GM15510 (cell line): ENCODE data around the gene AAGAB.

Experiments used
- POLR2A ChIP-seq: IDR thresholded peaks from 3 replicates; pipeline ENCODE4 v1.6.1; 2011; ENCODE audit warnings: borderline replicate concordance; ENCODE audit not compliant: insufficient read length; ENCODE audit errors: extremely low read depth

AAGAB gene

DNA sequence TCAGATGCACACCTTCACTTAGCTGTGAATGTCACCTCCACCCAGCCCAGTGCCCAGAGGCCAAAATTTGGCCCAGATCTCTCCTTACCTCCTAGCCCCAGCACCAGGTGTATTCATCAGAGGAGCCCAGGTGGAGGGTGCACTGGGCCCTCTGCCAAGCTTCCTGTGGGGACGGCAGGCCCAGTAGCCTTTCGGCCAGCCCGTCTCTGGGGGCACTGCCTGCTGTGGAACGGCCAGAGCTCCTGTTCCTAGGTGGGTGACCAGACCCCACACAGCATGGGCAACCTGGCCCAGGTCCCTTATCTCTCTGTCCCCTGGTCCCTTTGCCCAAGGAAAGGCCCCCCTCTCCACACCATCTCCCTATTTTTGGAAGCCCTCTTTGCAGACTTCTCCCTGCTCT lies 67.8 kb downstream of the AAGAB start:
- TF ChIP-seq POLR2A = no peak

DNA sequence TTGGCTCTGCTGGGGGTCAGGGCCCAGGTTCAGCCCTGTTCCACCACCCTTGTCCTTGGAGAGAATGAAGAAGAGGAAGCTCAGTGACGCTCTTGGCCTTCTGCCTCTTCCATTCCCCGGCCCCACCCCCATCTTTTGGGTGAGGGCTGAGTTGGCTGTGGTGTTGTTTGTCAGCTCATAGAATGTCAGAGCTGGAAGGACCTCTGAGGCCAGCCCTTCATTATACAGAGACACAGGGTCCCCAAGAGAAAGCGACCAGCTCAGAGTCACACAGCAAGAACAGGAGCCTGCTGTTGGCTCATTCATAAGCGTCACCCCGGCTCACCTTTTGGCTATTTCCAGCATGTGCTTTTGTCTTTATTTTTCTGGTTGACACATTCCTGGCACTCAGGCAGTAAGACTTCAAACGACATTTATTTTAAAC lies 68.2 kb downstream of the AAGAB start:
- TF ChIP-seq POLR2A = no peak

DNA sequence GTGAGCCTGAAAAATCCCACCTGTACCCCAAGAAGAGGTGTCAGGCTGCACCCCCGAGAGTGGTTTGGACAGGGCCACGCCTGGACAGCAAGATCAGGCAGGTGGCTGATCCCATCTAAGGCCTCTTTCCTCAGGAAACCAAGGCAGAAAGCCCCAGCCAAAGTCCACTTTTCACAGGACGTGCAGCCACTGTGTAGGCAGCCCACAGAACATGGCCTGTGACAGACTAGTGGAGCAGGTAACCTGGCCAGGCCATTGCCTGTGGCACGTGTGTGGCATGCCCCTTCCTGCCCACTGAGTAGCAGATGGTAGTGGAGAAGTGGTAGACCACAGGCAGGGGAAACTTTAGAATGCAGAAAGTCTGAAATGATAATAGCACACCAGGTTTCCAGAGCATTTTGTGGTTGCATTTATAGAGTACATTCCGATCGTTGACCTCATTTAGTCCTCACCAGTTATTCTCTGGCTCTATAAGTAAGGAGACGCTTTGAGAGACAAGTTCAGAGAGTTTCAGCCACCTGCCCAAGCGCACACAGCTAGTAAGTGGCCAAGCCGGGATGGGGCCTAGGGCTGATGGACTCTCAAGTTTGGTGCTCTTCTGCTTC lies 68.7 kb downstream of the AAGAB start:
- no peak for TF ChIP-seq POLR2A

DNA sequence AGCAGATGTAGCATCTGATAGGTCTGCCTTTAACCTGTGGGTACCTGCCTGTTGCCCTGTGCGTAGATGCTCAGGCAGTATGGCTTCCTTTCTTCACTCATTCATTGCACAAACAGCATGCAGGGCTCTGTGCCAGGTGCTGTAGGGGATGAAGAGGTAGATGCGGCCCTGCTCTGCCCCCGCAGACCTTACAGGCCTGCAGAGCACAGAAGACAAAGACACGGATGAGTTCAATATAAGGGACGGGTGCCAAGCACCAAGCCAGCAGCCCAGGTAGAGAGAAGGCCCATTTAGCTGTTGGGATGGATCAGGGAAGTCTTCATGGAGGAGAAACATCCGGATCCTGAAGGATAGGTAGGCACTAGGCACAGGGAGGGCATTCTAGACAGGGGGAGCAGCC lies 69.4 kb downstream of the AAGAB start:
- TF ChIP-seq POLR2A = no peak

DNA sequence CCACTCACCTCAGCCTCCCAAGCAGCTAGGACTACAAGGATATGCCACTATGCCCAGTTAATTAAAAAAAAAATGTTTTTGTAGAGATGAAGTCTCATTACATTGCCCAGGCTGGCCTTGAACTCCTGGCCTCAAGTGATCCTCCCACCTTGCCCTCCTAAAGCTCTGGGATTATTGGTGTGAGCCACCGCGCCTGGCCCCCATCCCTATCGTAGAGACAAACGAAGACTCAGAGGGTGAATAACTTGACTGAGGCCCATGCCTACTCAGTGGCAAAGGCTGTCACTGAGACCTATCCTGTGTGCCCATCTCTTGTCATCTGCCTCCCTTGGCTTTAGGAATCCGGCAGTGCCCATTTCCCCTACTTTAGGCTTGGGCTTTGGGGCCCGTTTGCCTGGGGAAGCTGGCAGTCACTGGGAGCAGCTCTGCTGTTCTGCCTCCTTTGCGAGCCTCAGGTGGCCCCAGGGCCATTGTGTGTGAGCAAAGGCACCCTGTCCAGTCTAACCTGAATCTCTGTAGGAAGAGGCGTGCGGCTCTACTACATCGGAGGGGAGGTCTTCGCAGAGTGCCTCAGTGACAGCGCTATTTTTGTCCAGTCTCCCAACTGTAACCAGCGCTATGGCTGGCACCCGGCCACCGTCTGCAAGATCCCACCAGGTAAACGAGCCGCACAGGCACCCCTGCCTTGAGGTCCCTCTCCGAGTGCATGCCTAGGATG lies 70.1 kb downstream of the AAGAB start:
- no peak for TF ChIP-seq POLR2A

DNA sequence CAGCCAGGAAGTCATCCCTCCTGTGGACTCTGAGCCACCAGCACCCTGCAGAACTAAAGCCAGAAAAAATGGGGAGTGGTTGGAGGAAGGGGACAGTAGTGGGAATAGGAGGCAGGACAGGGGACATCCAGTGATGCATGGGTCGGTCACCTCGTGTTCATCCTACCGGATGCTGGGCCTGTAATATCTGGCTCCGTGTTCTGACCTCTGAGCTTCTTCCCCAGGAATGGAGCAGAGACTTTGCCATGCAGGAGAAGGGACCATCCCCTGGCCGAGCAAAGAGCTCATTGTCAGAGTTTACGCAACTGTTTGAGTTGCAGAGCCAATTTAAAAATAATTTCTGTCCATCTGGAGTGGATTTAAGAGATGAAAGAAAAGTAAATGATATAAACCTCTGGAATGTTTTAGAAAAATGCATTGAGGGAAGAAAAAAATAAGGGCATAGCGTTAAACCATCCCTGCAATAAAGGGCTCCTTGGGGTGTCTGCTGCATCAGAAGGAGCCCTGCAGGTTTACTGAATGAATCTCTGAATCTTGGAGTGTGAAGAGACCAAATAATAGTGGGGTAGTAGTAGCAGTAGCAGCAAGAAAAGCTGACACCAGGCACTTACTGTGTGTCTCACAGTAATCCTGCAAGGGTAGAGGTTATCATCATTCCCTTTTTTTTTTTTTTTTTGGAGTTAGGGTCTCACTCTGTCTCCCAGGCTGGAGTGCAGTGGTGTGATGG lies 70.9 kb downstream of the AAGAB start:
- no peak for TF ChIP-seq POLR2A

DNA sequence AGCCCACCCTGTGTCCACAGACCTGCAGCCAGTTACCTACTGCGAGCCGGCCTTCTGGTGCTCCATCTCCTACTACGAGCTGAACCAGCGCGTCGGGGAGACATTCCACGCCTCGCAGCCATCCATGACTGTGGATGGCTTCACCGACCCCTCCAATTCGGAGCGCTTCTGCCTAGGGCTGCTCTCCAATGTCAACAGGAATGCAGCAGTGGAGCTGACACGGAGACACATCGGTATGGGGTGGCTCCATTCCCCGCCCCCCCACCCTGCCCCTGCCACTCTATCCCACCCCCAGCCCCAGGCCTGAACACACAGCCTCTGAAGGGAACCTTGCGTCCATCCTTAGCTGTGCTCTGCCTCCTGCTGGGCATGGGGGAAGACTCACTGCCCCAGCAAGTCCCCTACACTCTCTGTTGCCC lies 73.2 kb downstream of the AAGAB start:
- no peak for TF ChIP-seq POLR2A

DNA sequence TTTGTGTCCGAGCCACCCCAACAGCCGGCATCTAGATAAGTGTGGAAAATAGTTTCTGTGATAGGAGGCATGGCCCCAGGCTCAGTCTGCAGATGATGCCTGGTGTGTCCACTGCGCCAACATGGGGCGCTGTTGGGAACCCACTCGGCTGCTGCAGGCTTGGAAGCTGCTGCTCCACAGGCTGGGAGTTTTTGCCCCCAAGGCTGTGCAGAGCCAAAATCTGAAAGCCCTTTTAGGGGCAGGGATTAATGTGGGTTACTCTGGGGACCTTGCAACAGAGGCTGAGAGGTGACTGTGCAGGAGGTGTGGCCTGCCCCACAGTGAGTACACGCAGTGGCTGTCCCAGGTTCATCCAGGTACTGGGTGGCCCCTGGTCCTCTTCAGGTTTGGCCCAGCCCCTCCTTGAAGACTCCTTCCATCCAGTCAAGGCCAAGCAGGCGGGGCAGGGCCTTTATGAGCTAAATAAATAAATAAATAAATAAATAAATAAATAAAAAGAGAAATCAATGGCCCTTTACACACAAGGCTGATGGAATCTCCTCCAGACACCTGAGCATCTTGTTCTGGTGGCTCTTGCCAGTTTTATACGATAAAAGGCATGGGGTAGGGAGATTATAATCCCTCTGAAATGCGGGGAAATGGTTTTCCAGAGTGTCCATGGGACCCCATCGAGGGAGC lies 73.8 kb downstream of the AAGAB start:
- no peak for TF ChIP-seq POLR2A

DNA sequence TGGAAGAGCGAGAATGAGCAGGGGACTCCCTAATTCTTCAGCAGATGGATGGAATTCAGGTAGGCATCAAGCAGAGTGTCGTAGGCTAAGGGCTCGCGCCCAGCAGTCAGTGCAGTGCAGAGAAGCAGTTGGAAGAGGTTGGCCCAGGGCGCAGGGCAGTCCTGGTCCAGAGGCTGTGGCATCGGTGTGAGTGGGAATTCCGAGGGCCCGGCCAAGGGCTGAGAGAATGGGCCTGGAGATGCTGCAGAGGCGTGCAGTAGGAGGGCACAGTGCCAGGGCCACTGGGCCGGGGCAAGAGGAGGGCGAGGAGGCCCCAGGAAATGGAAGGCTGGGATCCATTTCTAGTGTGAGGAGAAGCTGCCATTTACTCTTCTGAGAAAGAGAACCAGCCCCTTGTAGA lies 74.4 kb downstream of the AAGAB start:
- TF ChIP-seq POLR2A = no peak

DNA sequence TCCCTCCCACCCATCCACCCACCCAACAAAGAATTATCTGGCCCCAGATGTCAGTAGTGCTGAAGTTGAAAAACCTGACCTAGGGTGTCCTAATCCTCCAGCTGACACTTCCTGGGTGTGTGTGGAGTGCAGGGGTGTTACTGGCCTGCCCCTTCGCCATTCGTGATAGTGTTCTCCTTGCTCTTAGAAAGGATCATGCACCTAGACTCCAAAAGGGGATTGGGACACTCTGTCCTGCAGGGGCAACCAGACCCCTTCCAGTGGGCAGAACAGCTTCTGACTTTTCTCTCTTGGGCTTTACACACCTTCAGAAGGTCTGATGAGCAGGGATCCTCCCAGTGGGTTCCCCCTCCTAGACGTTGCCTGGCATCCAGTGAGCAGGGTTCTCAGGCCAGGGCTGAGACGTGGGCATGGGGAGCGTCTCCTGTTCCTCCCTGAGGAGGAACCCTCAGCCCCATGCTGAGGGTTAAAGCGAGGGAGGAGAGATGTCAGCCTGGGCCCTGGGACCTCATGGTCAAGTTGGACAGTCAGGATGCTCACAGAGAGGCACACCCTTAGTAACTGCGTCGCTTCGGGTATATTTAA lies 75.0 kb downstream of the AAGAB start:
- TF ChIP-seq POLR2A = no peak

DNA sequence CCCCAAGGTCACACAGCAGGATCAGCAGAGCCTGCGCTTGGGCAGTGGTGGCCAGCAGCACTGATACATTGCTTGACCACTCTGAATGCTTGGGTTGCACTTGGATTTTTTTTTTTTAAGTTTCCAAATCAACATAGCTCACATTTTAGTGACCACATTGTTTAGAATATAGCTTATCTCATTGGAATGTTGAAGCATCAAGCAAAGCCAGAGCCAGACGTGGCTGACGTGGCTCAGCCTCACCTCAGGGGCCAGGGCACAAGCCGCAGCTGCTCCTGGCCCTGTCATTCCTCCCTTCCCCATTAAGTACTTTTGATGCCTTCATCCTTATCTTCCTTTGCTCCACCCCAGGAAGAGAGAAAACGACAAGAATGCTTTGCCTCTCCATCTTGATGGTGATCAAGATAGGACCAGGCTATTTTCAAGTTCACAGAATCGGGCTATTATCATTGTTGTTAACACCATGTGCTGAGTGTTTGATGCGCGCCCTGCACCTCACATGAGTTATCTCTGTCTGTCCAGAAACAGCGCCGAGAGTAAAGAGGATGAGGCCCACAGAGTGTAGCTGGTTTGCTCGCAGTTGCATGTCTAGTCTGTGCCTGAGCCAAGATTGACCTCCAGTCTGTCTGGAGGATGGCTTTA lies 75.8 kb downstream of the AAGAB start:
- TF ChIP-seq POLR2A = no peak

DNA sequence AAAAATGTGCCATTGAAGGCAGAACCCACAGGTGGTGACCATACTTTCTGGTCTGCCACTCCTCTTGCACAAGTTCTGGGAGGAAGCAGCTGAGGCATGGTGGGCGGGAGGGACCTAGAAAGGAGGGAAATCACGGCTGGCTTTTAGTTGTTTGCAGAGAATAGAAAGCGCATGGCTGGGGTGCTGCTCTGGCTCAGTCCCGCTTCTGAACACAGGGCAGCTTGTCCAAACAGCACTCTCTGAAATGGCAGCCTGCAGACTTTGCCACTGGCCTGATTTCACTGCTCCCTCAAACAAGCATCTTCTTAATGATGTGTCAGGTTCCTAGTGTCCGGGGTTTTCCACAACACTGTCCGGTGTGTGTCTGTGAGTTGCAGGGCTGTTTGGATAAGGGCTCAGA lies 76.7 kb downstream of the AAGAB start:
- no peak for TF ChIP-seq POLR2A

DNA sequence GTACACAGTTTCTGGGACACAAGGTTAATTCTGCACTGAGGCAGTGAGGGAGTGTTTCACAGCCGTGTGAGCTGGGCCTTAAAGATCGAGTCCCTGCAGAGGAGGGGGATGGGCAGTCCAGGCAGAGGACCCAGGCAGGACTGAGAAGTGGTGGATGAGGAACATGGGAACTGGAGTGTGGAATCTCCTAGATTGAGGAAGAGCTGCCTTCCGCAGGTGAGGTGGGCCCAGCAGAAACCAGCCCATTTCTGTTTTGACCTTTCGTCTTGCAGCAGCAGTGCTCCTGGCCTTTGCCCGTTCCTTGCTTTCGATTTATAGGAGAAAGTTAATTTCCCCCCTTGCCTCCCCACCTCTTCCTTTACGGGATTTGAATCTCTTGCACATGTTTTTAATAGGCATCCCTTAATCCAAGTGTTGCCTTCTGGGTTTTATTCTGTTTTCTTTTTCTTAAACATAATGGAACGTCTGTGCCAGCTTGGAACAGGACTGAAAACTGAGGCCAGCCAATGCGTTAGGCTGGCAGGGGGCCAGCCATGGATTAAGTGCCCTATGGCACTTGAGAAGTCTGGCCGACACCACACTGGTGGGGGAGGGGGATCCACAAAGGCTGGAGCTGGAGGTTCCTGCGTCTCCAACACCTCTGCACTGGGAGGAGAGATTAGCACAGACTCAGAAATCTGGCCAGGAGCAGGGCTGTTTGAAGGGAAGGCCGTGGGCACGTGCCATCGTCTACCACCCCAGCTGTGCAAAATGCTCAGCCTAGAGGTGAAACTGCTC lies 78.1 kb downstream of the AAGAB start:
- TF ChIP-seq POLR2A = no peak

DNA sequence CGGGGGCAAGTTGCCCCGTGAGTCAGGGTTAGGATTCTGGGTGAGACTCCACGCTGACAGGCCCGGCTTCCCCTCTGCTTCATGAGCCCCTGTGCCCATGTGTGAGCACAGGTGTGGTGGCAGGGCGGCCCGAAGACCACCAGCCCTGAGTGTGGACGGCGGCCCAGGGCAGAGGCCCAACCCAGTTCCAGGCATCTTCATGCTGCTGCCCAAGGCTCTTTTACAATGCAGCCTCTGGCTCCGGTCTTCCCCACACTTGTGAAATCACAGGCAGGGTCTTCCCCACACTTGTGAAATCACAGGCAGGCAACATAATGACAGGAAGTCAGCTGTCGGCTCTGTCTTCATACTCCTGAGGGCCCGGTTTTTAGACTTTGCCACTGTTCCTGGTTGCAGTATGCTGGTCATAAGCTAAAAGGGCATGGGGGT lies 78.8 kb downstream of the AAGAB start:
- TF ChIP-seq POLR2A = no peak
